Osteocyte (in vitro differentiated cells): ENCODE data around the gene RETREG2. TPM values are rescaled to one million over a fixed set of nuclear protein-coding genes. Genes with fewer than 3 reads are reported as not detected.
A peak's percentile ranks its signal among the peaks of the same experiment; 100 is the strongest.

Experiments used
- DNase-seq: peaks from one replicate; pipeline ENCODE4 v3.0.0; 2021; ENCODE audit warnings: mixed read lengths; ENCODE audit not compliant: unreplicated experiment; ENCODE audit errors: extremely low spot score
- H3K27ac Mint-ChIP-seq: one replicate; pipeline ENCODE4 v1.8.0; 2021; ENCODE audit warnings: mild to moderate bottlenecking, mixed read lengths; ENCODE audit not compliant: unreplicated experiment
- H3K27me3 Mint-ChIP-seq: one replicate; pipeline ENCODE4 v1.8.0; 2021; ENCODE audit warnings: mixed read lengths; ENCODE audit not compliant: unreplicated experiment
- H3K36me3 Mint-ChIP-seq: one replicate; pipeline ENCODE4 v1.8.0; 2021; ENCODE audit warnings: mixed read lengths; ENCODE audit not compliant: unreplicated experiment
- H3K4me1 Mint-ChIP-seq: one replicate; pipeline ENCODE4 v1.8.0; 2021; ENCODE audit warnings: mixed read lengths; ENCODE audit not compliant: unreplicated experiment
- H3K4me3 Mint-ChIP-seq: one replicate; pipeline ENCODE4 v1.8.0; 2021; ENCODE audit warnings: mild to moderate bottlenecking, moderate library complexity, mixed read lengths; ENCODE audit not compliant: unreplicated experiment
- H3K9me3 Mint-ChIP-seq: one replicate; pipeline ENCODE4 v1.8.0; 2021; ENCODE audit warnings: mixed read lengths; ENCODE audit not compliant: unreplicated experiment
- total RNA-seq: library from RNA; stranded (reverse); gene quantifications from 2 replicates; pipeline ENCODE4 v1.2.1, GENCODE V29; 2021
- TF ChIP-seq, protein P1 (sequence below): fragments of 200-600 bp; sonication (generic); IDR thresholded peaks from 2 replicates; pipeline ENCODE4 v1.5.0; 2021; ENCODE audit warnings: antibody characterized with exemption, mild to moderate bottlenecking, moderate library complexity

The RETREG2 gene
- total RNA-seq, 1 donor from 2014 or later = 101 TPM

- peaks cover 5% of the 10 kb centered on the region for H3K4me1 Mint-ChIP-seq
- no peak for DNase-seq
- H3K36me3 Mint-ChIP-seq = peaks cover 17% of the 10 kb centered on the region
- TF ChIP-seq, protein P1, sequence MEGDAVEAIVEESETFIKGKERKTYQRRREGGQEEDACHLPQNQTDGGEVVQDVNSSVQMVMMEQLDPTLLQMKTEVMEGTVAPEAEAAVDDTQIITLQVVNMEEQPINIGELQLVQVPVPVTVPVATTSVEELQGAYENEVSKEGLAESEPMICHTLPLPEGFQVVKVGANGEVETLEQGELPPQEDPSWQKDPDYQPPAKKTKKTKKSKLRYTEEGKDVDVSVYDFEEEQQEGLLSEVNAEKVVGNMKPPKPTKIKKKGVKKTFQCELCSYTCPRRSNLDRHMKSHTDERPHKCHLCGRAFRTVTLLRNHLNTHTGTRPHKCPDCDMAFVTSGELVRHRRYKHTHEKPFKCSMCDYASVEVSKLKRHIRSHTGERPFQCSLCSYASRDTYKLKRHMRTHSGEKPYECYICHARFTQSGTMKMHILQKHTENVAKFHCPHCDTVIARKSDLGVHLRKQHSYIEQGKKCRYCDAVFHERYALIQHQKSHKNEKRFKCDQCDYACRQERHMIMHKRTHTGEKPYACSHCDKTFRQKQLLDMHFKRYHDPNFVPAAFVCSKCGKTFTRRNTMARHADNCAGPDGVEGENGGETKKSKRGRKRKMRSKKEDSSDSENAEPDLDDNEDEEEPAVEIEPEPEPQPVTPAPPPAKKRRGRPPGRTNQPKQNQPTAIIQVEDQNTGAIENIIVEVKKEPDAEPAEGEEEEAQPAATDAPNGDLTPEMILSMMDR = no peak
- H3K4me3 Mint-ChIP-seq = no peak overlapping the region
- no peaks in the 10 kb centered on the region for H3K27me3 Mint-ChIP-seq
- H3K9me3 Mint-ChIP-seq = no peaks in the 10 kb centered on the region
- no peak overlapping the region for H3K27ac Mint-ChIP-seq
These were observed 44.1 kb upstream of the RETREG2 start for GRCh38 chr2:219133976-219134375.

DNA sequence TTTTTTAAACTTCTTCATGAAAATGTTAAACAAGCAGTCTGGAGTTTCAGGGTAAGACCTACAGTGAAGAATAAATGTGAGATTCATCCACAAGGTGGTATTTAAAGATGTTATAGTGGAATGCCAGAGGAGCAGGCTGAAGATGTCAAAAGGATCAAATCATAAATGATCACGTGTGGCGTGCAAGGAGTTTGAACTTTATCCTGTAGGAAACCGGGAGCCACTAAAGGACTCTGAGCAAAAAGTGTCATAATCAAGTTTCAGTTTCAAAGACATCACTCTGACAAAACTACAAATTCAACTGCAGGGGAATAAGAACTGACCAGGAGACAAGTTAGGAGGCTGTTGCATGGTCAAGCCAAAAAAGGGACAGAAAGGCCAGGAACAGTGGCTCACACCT lies 37.4 kb upstream of the RETREG2 start:
- DNase-seq = no peak
- no peak overlapping the region for H3K4me3 Mint-ChIP-seq

DNA sequence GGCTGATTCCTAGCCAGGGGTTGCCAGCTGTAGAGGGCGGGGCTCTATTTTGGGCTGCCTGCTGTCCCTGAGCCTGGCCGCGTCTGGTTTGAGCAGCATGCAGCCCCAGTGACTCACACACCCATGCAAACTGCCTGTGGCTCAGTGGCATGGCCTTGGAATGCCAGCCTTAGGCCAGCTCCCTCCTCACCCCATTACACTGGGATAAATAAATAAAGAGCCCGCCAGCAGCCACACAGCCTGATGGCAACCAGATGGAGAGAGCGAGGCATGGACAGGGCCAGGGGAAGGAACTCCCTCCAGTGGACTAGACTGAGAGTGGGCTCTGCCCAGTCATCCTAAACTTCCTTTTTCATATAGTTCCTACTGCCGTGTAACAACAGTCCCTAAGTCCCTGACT lies 35.7 kb upstream of the RETREG2 start:
- TF ChIP-seq, protein P1 = peak; percentile 68
- Mint-ChIP-seq H3K9me3 (peaks cover 5% of the 10 kb centered on the region), H3K36me3 (peaks cover 37% of the 10 kb centered on the region), H3K4me1 (peaks cover 29% of the 10 kb centered on the region), H3K27ac (peak overlapping the region; percentile 66), H3K4me3 (no peak overlapping the region), H3K27me3 (no peaks in the 10 kb centered on the region)
- peak; percentile 93 for DNase-seq

More for the DNA sequence above, 37.4 kb upstream of the RETREG2 start:
- Mint-ChIP-seq H3K4me1 (peaks cover 32% of the 10 kb centered on the region), H3K27me3 (no peaks in the 10 kb centered on the region), H3K27ac (no peak overlapping the region), H3K36me3 (peaks cover 29% of the 10 kb centered on the region), H3K9me3 (peaks cover 5% of the 10 kb centered on the region)
- TF ChIP-seq, protein P1 = no peak

DNA sequence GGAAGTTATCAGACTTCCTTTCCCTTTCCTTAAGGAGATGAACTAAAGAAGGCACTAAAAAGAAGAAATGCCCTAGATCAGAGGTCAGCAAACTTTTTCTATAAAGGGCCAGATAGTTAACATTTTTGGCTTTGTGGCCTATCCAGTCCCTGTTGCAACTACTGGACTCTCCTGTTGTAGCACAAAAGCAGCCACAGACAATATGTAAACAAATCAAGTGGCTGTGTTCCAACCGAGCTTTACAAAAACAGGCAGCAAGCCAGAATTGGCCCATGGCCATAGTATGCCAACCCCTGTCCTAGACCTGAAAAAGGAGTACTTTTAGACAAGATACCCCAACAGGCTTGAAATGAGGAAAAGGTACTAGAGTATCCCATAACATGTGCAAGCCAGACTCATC lies 28.4 kb upstream of the RETREG2 start:
- H3K36me3 Mint-ChIP-seq = peaks cover 24% of the 10 kb centered on the region
- H3K4me1 Mint-ChIP-seq = peaks cover 12% of the 10 kb centered on the region
- H3K4me3 Mint-ChIP-seq = no peak overlapping the region
- no peak overlapping the region for H3K27ac Mint-ChIP-seq
- TF ChIP-seq, protein P1 = no peak
- DNase-seq = no peak
- H3K9me3 Mint-ChIP-seq = no peaks in the 10 kb centered on the region
- no peaks in the 10 kb centered on the region for H3K27me3 Mint-ChIP-seq

DNA sequence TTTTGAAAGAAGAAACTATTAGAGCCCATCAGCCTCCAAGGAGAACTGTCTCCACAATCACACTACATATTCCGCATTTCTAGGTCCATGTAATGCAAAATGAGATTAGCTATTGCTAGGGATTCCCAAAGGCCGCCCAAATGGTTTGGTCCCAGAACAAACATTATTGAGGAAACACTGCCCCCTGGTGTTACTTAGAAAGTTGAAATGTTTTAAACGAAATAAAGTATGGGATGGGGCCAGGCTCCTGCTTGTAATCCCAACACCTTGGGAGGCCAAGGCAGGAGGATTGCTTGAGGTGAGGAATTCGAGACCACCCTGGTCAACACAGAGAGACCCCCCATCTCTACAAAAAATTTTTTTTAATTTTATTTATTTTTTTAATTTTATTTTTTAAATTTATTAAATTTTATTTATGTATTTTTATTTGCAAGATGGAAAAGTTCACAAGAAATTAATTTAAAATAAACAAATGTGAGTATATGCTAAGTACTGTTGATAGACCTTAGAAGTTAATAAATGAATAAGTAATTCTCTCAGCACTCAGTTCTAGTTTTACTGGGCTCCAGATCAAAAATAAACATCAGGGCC lies 22.9 kb upstream of the RETREG2 start:
- peaks cover 19% of the 10 kb centered on the region for H3K36me3 Mint-ChIP-seq
- TF ChIP-seq, protein P1 = peak; percentile 68
- peaks cover 7% of the 10 kb centered on the region for H3K4me1 Mint-ChIP-seq
- no peak for DNase-seq
- no peaks in the 10 kb centered on the region for H3K27me3 Mint-ChIP-seq
- H3K4me3 Mint-ChIP-seq = no peak overlapping the region
- H3K9me3 Mint-ChIP-seq = no peaks in the 10 kb centered on the region
- H3K27ac Mint-ChIP-seq = no peak overlapping the region
